ENCODE measurements around the gene PELI2.

GRCh38 chr14:56217380-56218045 lies 99.3 kb downstream of the PELI2 start:
- TF ChIP-seq EZH2phosphoT487 (IDR thresholded peaks at IDR 0.05; ENCODE audit: low read length) (no peak), CTCF (IDR thresholded peaks at IDR 0.05; ENCODE audit: low read length) (no peak), EZH2 (optimal IDR thresholded peaks at IDR 0.05; ENCODE audit: low read depth, low read length) (no peak)
